Endothelial cell (in vitro differentiated cells): ENCODE data around the gene ZNF433. TPM values are rescaled to one million over a fixed set of nuclear protein-coding genes. Genes with fewer than 3 reads are reported as not detected.

Experiments
- DNase-seq: peaks from one replicate; pipeline ENCODE4 v3.0.0; 2021; ENCODE audit warnings: low spot score
- H3K27ac Mint-ChIP-seq: one replicate; pipeline ENCODE4 v1.8.0; 2021; ENCODE audit warnings: mixed read lengths, inconsistent platforms; ENCODE audit not compliant: unreplicated experiment
- H3K27me3 Mint-ChIP-seq: one replicate; pipeline ENCODE4 v1.8.0; 2021; ENCODE audit warnings: mild to moderate bottlenecking, moderate library complexity, mixed read lengths, inconsistent platforms; ENCODE audit not compliant: unreplicated experiment
- H3K36me3 Mint-ChIP-seq: one replicate; pipeline ENCODE4 v1.8.0; 2021; ENCODE audit warnings: mild to moderate bottlenecking, low read depth, mixed read lengths, inconsistent platforms; ENCODE audit not compliant: unreplicated experiment
- H3K4me1 Mint-ChIP-seq: one replicate; pipeline ENCODE4 v1.8.0; 2021; ENCODE audit warnings: mild to moderate bottlenecking, mixed read lengths, inconsistent platforms; ENCODE audit not compliant: unreplicated experiment
- H3K4me3 Mint-ChIP-seq: one replicate; pipeline ENCODE4 v1.8.0; 2021; ENCODE audit warnings: mild to moderate bottlenecking, mixed read lengths, inconsistent platforms; ENCODE audit not compliant: unreplicated experiment
- H3K9me3 Mint-ChIP-seq: one replicate; pipeline ENCODE4 v1.8.0; 2021; ENCODE audit warnings: mixed read lengths, inconsistent platforms; ENCODE audit not compliant: unreplicated experiment
- CTCF ChIP-seq: fragments of 200-600 bp; sonication (generic); IDR thresholded peaks from one replicate; pipeline ENCODE4 v1.5.0; 2021; ENCODE audit warnings: antibody characterized with exemption; ENCODE audit not compliant: unreplicated experiment
- total RNA-seq: library from RNA; stranded (reverse); fragmentation: NEBNext Ultra II Directional; extraction: Animal tissue kit (Norgen Biotek cat#: 25700); gene quantifications from one replicate; pipeline ENCODE4 v1.2.1, GENCODE V29; 2021; ENCODE audit not compliant: unreplicated experiment

ZNF433 gene
- total RNA-seq, 1 donor from 2014 or later: 0.21 TPM

GRCh38 chr19:12064590-12065538 lies 29.4 kb upstream of the ZNF433 start, which contains the start of gene ZNF844:
Gene ZNF844 (plus strand): TSS chr19:12064731. CDS start chr19:12064874, 143 bp downstream.
- Mint-ChIP-seq H3K4me3 (peak within 1 kb of the TSS; percentile 34), H3K4me1 (no peaks in the 10 kb centered on the region), H3K27ac (no peak within 1 kb of the TSS), H3K36me3 (peaks cover 7% of the 10 kb centered on the region), H3K27me3 (peaks cover 2% of the 10 kb centered on the region), H3K9me3 (peaks cover 27% of the 10 kb centered on the region)
- TF ChIP-seq CTCF: no peak
- no peak for DNase-seq

GRCh38 chr19:12055784-12056183 lies 20.3 kb upstream of the ZNF433 start:
- DNase-seq: no peak
- H3K36me3 Mint-ChIP-seq: peaks cover 22% of the 10 kb centered on the region
- H3K4me1 Mint-ChIP-seq: no peaks in the 10 kb centered on the region
- peaks cover 9% of the 10 kb centered on the region for H3K27me3 Mint-ChIP-seq
- H3K9me3 Mint-ChIP-seq: peaks cover 32% of the 10 kb centered on the region
- TF ChIP-seq CTCF: no peak
- H3K27ac Mint-ChIP-seq: no peak overlapping the region
- H3K4me3 Mint-ChIP-seq: no peak overlapping the region

- no peaks in the 10 kb centered on the region for H3K4me1 Mint-ChIP-seq
- H3K9me3 Mint-ChIP-seq: peaks cover 33% of the 10 kb centered on the region
- TF ChIP-seq CTCF: no peak
- H3K27ac Mint-ChIP-seq: no peak within 1 kb of the TSS
- H3K36me3 Mint-ChIP-seq: peaks cover 17% of the 10 kb centered on the region
- no peak for DNase-seq
- peaks cover 4% of the 10 kb centered on the region for H3K27me3 Mint-ChIP-seq
- H3K4me3 Mint-ChIP-seq: no peak within 1 kb of the TSS
These were observed 17.2 kb upstream of the ZNF433 start, which contains the start of gene ZNF878 for GRCh38 chr19:12052497-12053169. Gene ZNF878 (minus strand): TSS chr19:12052961. CDS start chr19:12052801, 160 bp downstream.

- H3K4me3 Mint-ChIP-seq: no peak overlapping the region
- no peak for TF ChIP-seq CTCF
- DNase-seq: no peak
- H3K9me3 Mint-ChIP-seq: peaks cover 35% of the 10 kb centered on the region
- H3K27ac Mint-ChIP-seq: no peak overlapping the region
- peaks cover 17% of the 10 kb centered on the region for H3K36me3 Mint-ChIP-seq
- no peaks in the 10 kb centered on the region for H3K4me1 Mint-ChIP-seq
- H3K27me3 Mint-ChIP-seq: peaks cover 1% of the 10 kb centered on the region
These were observed 16.6 kb upstream of the ZNF433 start for GRCh38 chr19:12052091-12052496.
